Measurements from ENCODE around the gene ADAMTS20.

DNA sequence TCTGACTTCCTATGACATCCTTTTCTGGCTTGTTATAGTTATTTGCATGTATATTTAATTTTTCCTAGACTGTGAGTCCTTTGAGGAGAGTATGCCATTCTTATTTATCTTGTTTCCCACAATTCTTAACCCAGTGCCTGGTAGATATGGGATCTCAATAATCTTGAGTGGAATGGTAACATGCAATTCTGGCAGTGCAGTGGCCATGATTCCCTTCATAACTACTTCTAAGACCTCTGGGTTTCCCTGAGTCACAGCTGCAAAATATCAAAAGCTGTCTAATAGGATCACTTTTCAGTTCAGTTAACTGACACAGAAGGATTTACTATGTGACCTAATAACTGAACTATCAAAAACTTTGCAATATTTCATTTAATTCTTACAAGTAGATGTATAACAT, 135.0 kb downstream of the ADAMTS20 start:
- TF ChIP-seq CTCF (IDR thresholded peaks at IDR 0.05) (no peak), POLR2A (IDR thresholded peaks at IDR 0.05) (no peak)
